ENCODE results near the gene BARX2.

- TF ChIP-seq, protein P1, sequence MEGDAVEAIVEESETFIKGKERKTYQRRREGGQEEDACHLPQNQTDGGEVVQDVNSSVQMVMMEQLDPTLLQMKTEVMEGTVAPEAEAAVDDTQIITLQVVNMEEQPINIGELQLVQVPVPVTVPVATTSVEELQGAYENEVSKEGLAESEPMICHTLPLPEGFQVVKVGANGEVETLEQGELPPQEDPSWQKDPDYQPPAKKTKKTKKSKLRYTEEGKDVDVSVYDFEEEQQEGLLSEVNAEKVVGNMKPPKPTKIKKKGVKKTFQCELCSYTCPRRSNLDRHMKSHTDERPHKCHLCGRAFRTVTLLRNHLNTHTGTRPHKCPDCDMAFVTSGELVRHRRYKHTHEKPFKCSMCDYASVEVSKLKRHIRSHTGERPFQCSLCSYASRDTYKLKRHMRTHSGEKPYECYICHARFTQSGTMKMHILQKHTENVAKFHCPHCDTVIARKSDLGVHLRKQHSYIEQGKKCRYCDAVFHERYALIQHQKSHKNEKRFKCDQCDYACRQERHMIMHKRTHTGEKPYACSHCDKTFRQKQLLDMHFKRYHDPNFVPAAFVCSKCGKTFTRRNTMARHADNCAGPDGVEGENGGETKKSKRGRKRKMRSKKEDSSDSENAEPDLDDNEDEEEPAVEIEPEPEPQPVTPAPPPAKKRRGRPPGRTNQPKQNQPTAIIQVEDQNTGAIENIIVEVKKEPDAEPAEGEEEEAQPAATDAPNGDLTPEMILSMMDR (conservative IDR thresholded peaks at IDR 0.05; ENCODE audit: low read depth, low read length): no peak
- no peak for TF ChIP-seq MAFK (IDR thresholded peaks at IDR 0.05; ENCODE audit: low read depth, low read length)
- TF ChIP-seq NFE2L2 (IDR thresholded peaks at IDR 0.05; ENCODE audit: low read depth, low read length): no peak
- no peak for TF ChIP-seq POLR2A (IDR thresholded peaks at IDR 0.05; ENCODE audit: low read depth, low read length)
- TF ChIP-seq CEBPB (IDR thresholded peaks at IDR 0.05; ENCODE audit: low read depth, low read length): no peak
- TF ChIP-seq RAD21 (IDR thresholded peaks at IDR 0.05; ENCODE audit: low read length): no peak
- no peak for TF ChIP-seq SMC3 (IDR thresholded peaks at IDR 0.05; ENCODE audit: low read depth, low read length)
- TF ChIP-seq FOS (IDR thresholded peaks at IDR 0.05; ENCODE audit: low read depth, low read length): no peak
Measured at GRCh38 chr11:129428557-129428956, 52.9 kb downstream of the BARX2 start.

Data from IMR-90 (cell line).